HG03066 (cell line): Measurements from ENCODE around the gene FANCB.

ENCODE experiments used
- ATAC-seq: cut with Tn5 transposase; IDR thresholded peaks from one replicate; pipeline ENCODE4 v1.9.1; 2021; ENCODE audit warnings: low read depth; ENCODE audit not compliant: unreplicated experiment

FANCB gene

GRCh38 chrX:14843666-14844065 lies 29.2 kb downstream of the FANCB start:
- no peak for ATAC-seq

GRCh38 chrX:14837155-14837554 lies 35.7 kb downstream of the FANCB start:
- no peak for ATAC-seq

- no peak for ATAC-seq
These were observed 40.3 kb downstream of the FANCB start for GRCh38 chrX:14832586-14832985.

GRCh38 chrX:14832151-14832550 lies 40.7 kb downstream of the FANCB start:
- ATAC-seq, result no peak

GRCh38 chrX:14829643-14830042 lies 43.2 kb downstream of the FANCB start:
- no peak for ATAC-seq

- ATAC-seq, result no peak
These were observed 46.5 kb downstream of the FANCB start for GRCh38 chrX:14826319-14826718.

- no peak for ATAC-seq
These were observed 47.0 kb downstream of the FANCB start for GRCh38 chrX:14825851-14826250.

GRCh38 chrX:14819769-14820168 lies 53.1 kb downstream of the FANCB start:
- no peak for ATAC-seq

GRCh38 chrX:14817571-14817970 lies 55.3 kb downstream of the FANCB start:
- ATAC-seq, result no peak

GRCh38 chrX:14802943-14803710 lies 69.7 kb downstream of the FANCB start:
- ATAC-seq, result no peak

GRCh38 chrX:14801136-14801535 lies 71.7 kb downstream of the FANCB start:
- no peak for ATAC-seq

- no peak for ATAC-seq
These were observed 74.0 kb downstream of the FANCB start for GRCh38 chrX:14798805-14799397.
